A172 (cell line): Measurements from ENCODE around the gene NEK5. TPM values are rescaled to one million over a fixed set of nuclear protein-coding genes. Genes with fewer than 3 reads are reported as not detected.
"Not testable (repeated sequence)": the region's sequence is repeated elsewhere in the genome, so short reads cannot be mapped to it uniquely, and the experiment has no call there.

Source experiments
- DNase-seq: peaks from one replicate; pipeline ENCODE4 v3.0.0-alpha.2; 2015; ENCODE audit warnings: low spot score
- total RNA-seq: library from RNA; depleted of rRNA; stranded (reverse); fragments of >200 nt; shearing (Covaris generic); gene quantifications from 2 replicates; pipeline ENCODE4 v1.2.3, GENCODE V29; 2014

NEK5 gene
- total RNA-seq, 1 experiment from 2014 or later: not detected

GRCh38 chr13:52070929-52071523, 57.8 kb downstream of the NEK5 start:
- DNase-seq: peak; percentile 44

- peak; percentile 3 for DNase-seq
These were observed 61.6 kb downstream of the NEK5 start for GRCh38 chr13:52067237-52067636.

- peak; percentile 14 for DNase-seq
These were observed 67.3 kb downstream of the NEK5 start for GRCh38 chr13:52061587-52061986.

- not testable (repeated sequence) for DNase-seq
These were observed 67.8 kb downstream of the NEK5 start for GRCh38 chr13:52061064-52061463.

GRCh38 chr13:52053460-52053859, 75.4 kb downstream of the NEK5 start:
- DNase-seq: no peak

- no peak for DNase-seq
These were observed 77.5 kb downstream of the NEK5 start for GRCh38 chr13:52051400-52051799.

GRCh38 chr13:52048516-52048915, 80.4 kb downstream of the NEK5 start:
- no peak for DNase-seq

- no peak for DNase-seq
These were observed 81.4 kb downstream of the NEK5 start for GRCh38 chr13:52047463-52047862.

- no peak for DNase-seq
These were observed 85.2 kb downstream of the NEK5 start for GRCh38 chr13:52043675-52044074.

- DNase-seq: no peak
These were observed 92.8 kb downstream of the NEK5 start for GRCh38 chr13:52036037-52036436.

- DNase-seq: no peak
These were observed 94.2 kb downstream of the NEK5 start for GRCh38 chr13:52034616-52035226.

GRCh38 chr13:52033039-52033438, 95.8 kb downstream of the NEK5 start:
- DNase-seq: no peak

- DNase-seq: not testable (repeated sequence)
These were observed 98.5 kb downstream of the NEK5 start for GRCh38 chr13:52030401-52030800.

GRCh38 chr13:52029569-52029968, 99.3 kb downstream of the NEK5 start:
- DNase-seq: no peak

- DNase-seq: no peak
These were observed 101.0 kb downstream of the NEK5 start for GRCh38 chr13:52027832-52028231.

GRCh38 chr13:52026246-52026626, 102.6 kb downstream of the NEK5 start:
- no peak for DNase-seq

GRCh38 chr13:52025475-52026245, 103.2 kb downstream of the NEK5 start:
- no peak for DNase-seq

- no peak for DNase-seq
These were observed 104.4 kb downstream of the NEK5 start, which contains the start of gene UTP14C for GRCh38 chr13:52024481-52024880. Gene UTP14C (plus strand): TSS chr13:52024691. CDS start chr13:52028805, 4,114 bp downstream.

- no peak for DNase-seq
These were observed 106.5 kb downstream of the NEK5 start for GRCh38 chr13:52022356-52022755.

- no peak for DNase-seq
These were observed 108.7 kb downstream of the NEK5 start for GRCh38 chr13:52020191-52020590.

- no peak for DNase-seq
These were observed 112.6 kb downstream of the NEK5 start for GRCh38 chr13:52016296-52016695.

- DNase-seq: no peak
These were observed 116.4 kb downstream of the NEK5 start for GRCh38 chr13:52012512-52012836.
